Uterus (tissue), 2 donors: Measurements from ENCODE around the gene MRGPRD.

ENCODE experiments used
- POLR2A ChIP-seq, 2 donors: fragments of 450-650 bp; IDR thresholded peaks; one replicate each; pipeline ENCODE4 v1.6.1; 2016; ENCODE audit warnings: antibody characterized with exemption in 2 of 2, mild to moderate bottlenecking in 1 of 2, moderate library complexity in 1 of 2
- TF ChIP-seq, protein P1 (sequence below), 4 experiments: fragments of 200-600 bp in 2 of 4; fragments of 450-650 bp in 2 of 4; sonication (generic) in 2 of 4; IDR thresholded peaks; one replicate each; pipeline ENCODE4 v1.5.1; 2016 to 2019; ENCODE audit warnings: antibody characterized with exemption in 4 of 4, mild to moderate bottlenecking in 2 of 4, moderate library complexity in 1 of 4

DNA sequence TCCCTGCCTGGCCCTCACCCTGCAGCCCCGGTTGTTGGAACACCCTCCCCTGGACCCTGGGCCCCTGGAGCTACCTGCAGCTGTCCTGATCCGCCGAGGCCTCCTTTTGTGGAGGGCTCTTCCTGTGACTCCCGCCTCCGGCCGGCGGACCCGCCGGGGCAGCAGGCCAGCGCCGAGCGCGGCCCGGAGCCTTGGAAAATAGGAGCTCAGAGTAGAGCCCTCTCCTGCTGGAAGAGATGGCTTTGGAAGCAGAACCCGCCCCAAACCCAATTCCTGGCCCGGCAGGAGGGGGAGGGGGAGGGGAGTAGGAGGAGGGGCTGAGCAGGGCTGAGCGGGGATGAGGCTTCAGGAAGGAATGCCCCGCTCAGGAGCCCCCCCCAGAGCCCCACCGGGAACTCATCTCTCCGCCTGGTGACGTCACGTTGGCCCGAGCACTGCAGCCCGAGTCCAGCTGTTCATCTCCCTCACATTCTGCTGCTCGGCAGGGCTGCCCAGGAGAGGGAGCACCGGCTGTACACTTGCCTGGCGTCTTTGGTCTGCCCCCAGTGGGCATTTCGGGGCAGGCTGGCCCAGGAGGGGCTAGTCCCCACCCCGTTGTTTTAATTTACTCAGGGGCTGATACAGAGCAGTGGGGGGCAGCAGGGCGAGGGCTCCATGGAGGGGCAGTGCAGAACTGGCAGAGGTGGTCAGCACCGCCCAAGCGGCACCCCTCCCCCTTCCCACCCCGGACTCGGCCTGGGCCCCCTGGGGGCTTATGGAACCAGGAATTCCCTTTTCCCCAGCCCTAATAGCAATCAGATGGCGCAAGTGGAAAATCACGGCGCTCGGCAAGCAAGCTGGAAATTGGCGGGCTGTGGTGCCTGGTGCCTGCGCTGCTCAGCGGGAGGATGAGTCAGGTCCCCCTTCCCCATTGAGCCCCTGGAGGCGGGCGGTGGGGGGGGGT, 32.5 kb upstream of the MRGPRD start, which contains the start of gene MRGPRF:
- TF ChIP-seq, protein P1, sequence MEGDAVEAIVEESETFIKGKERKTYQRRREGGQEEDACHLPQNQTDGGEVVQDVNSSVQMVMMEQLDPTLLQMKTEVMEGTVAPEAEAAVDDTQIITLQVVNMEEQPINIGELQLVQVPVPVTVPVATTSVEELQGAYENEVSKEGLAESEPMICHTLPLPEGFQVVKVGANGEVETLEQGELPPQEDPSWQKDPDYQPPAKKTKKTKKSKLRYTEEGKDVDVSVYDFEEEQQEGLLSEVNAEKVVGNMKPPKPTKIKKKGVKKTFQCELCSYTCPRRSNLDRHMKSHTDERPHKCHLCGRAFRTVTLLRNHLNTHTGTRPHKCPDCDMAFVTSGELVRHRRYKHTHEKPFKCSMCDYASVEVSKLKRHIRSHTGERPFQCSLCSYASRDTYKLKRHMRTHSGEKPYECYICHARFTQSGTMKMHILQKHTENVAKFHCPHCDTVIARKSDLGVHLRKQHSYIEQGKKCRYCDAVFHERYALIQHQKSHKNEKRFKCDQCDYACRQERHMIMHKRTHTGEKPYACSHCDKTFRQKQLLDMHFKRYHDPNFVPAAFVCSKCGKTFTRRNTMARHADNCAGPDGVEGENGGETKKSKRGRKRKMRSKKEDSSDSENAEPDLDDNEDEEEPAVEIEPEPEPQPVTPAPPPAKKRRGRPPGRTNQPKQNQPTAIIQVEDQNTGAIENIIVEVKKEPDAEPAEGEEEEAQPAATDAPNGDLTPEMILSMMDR (IDR thresholded peaks at IDR 0.05): peak; percentile 54 to 80 (median 64)
- TF ChIP-seq POLR2A (IDR thresholded peaks at IDR 0.05): peak; percentile 73 to 81
